Ishikawa (cell line): ENCODE data around the gene TSPYL4.

Experiments used
- CEBPB ChIP-seq: IDR thresholded peaks from 2 replicates; pipeline ENCODE4 v1.6.1; 2012
- CREB1 ChIP-seq: IDR thresholded peaks from 2 replicates; pipeline ENCODE4 v1.6.1; 2012; ENCODE audit warnings: low read depth
- EGR1 ChIP-seq: IDR thresholded peaks from 2 replicates; pipeline ENCODE4 v1.6.1; 2012
- EP300 ChIP-seq: IDR thresholded peaks from 2 replicates; pipeline ENCODE4 v1.6.1; 2012; ENCODE audit warnings: borderline replicate concordance
- FOXM1 ChIP-seq: IDR thresholded peaks from 2 replicates; pipeline ENCODE4 v1.6.1; 2012; ENCODE audit warnings: low read depth, borderline replicate concordance
- NFIC ChIP-seq: IDR thresholded peaks from 2 replicates; pipeline ENCODE4 v1.6.1; 2012
- RAD21 ChIP-seq: IDR thresholded peaks from 2 replicates; pipeline ENCODE4 v1.6.1; 2012; ENCODE audit warnings: low read depth
- TAF1 ChIP-seq: IDR thresholded peaks from 2 replicates; pipeline ENCODE4 v1.6.1; 2012; ENCODE audit warnings: low read depth, mild to moderate bottlenecking
- TCF12 ChIP-seq: IDR thresholded peaks from 2 replicates; pipeline ENCODE4 v1.6.1; 2012; ENCODE audit warnings: low read depth
- TEAD4 ChIP-seq: IDR thresholded peaks from 2 replicates; pipeline ENCODE4 v1.6.1; 2012
- YY1 ChIP-seq: IDR thresholded peaks from 2 replicates; pipeline ENCODE4 v1.6.1; 2012; ENCODE audit warnings: low read depth
- ZBTB7A ChIP-seq: IDR thresholded peaks from 2 replicates; pipeline ENCODE4 v1.6.1; 2012; ENCODE audit warnings: low read depth
- TF ChIP-seq, protein P1 (sequence below): IDR thresholded peaks from 2 replicates; pipeline ENCODE4 v1.6.1; 2012; ENCODE audit warnings: low read depth, mild to moderate bottlenecking
- TF ChIP-seq, protein P2 (sequence below): IDR thresholded peaks from 2 replicates; pipeline ENCODE4 v1.6.1; 2012
- TF ChIP-seq, protein P3 (sequence below): IDR thresholded peaks from 2 replicates; pipeline ENCODE4 v1.6.1; 2012

TSPYL4 gene

DNA sequence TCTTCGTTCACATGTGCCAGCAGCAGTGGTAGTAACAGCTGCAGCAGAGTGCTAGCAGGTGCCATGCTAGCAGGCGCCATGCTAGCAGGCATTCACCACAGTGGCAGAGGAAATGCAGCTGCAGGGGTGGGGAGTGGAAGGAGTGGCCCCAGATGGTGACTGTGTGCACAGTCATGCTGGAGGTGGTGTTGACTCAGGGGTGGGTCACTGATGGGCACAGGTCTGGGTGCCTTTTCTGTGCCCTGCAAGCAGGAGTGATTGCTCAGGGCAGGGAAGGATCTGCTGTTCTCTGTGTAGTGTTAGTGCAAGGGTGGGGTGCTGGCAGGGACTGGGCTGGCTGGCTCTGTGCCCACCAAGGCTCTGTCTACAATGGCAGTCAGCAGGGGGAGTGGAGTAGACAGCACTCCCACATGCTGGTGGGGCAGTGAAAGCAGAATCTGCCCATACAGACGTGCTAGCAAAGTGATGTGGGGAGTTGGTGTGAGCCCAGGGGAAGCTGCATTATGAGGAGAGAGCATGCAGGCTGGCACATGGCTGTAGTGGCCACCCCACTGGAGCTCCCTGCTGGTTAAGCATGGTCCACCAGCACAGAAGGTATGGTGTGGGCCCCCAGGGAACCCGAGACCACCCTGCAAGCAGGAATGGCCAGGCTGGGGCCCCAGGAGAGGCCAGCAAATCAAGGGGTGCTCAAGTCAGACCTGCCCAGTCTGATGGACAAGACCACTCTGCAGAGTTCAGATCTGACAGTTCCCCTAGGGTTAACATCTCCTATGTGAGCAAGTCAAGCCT lies 11.4 kb upstream of the TSPYL4 start:
- TF ChIP-seq, protein P1, sequence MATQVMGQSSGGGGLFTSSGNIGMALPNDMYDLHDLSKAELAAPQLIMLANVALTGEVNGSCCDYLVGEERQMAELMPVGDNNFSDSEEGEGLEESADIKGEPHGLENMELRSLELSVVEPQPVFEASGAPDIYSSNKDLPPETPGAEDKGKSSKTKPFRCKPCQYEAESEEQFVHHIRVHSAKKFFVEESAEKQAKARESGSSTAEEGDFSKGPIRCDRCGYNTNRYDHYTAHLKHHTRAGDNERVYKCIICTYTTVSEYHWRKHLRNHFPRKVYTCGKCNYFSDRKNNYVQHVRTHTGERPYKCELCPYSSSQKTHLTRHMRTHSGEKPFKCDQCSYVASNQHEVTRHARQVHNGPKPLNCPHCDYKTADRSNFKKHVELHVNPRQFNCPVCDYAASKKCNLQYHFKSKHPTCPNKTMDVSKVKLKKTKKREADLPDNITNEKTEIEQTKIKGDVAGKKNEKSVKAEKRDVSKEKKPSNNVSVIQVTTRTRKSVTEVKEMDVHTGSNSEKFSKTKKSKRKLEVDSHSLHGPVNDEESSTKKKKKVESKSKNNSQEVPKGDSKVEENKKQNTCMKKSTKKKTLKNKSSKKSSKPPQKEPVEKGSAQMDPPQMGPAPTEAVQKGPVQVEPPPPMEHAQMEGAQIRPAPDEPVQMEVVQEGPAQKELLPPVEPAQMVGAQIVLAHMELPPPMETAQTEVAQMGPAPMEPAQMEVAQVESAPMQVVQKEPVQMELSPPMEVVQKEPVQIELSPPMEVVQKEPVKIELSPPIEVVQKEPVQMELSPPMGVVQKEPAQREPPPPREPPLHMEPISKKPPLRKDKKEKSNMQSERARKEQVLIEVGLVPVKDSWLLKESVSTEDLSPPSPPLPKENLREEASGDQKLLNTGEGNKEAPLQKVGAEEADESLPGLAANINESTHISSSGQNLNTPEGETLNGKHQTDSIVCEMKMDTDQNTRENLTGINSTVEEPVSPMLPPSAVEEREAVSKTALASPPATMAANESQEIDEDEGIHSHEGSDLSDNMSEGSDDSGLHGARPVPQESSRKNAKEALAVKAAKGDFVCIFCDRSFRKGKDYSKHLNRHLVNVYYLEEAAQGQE, result no peak
- no peak for TF ChIP-seq FOXM1
- TF ChIP-seq, protein P2, sequence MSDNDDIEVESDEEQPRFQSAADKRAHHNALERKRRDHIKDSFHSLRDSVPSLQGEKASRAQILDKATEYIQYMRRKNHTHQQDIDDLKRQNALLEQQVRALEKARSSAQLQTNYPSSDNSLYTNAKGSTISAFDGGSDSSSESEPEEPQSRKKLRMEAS, result no peak
- TF ChIP-seq CEBPB, result no peak
- TF ChIP-seq EGR1, result no peak
- TF ChIP-seq EP300, result no peak
- TF ChIP-seq, protein P3, sequence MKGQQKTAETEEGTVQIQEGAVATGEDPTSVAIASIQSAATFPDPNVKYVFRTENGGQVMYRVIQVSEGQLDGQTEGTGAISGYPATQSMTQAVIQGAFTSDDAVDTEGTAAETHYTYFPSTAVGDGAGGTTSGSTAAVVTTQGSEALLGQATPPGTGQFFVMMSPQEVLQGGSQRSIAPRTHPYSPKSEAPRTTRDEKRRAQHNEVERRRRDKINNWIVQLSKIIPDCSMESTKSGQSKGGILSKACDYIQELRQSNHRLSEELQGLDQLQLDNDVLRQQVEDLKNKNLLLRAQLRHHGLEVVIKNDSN, result no peak
- no peak for TF ChIP-seq NFIC
- no peak for TF ChIP-seq ZBTB7A
- TF ChIP-seq YY1, result no peak
- no peak for TF ChIP-seq TAF1
- no peak for TF ChIP-seq RAD21
- TF ChIP-seq TCF12, result no peak
- TF ChIP-seq TEAD4, result no peak
- TF ChIP-seq CREB1, result no peak

DNA sequence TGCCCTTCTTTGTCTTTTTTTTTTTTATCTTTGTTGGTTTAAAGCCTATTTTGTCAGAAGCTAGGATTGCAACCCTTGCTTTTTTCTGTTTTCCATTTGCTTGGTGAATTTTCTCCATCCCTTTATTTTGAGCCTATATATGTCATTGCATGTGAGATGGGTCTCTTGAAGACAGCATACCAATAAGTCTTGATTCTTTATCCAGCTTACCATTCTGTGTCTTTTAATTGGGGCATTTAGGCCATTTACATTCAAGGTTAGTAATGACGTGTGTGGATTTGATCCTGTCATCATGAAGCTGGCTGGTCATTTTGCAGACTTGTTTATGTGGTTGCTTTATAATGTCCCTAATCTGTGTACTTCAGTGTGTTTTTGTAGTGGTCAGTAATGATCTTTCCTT lies 9.5 kb upstream of the TSPYL4 start:
- TF ChIP-seq TCF12 (no peak), YY1 (no peak), NFIC (no peak), EP300 (no peak), TEAD4 (no peak), TAF1 (no peak), EGR1 (no peak), CREB1 (no peak), ZBTB7A (no peak), FOXM1 (no peak), RAD21 (no peak), CEBPB (no peak)
- TF ChIP-seq, protein P2, result no peak
- TF ChIP-seq, protein P1, result no peak
- TF ChIP-seq, protein P3, result no peak

DNA sequence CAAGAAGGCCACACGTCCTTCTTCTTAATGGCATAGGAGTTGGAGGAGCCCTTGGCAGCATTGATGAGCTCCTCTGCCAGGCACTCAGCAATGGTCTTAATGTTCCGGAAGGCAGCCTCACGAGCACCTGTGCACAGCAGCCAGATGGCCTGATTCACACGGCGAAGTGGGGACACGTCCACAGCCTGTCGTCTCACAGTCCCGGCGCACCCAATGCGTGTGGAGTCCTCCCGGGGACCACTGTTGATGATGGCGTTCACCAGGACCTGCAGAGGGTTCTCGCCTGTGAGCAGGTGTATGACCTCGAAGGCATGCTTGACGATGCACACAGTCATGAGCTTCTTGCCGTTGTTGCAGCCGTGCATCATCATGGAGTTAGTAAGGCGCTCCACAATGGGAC lies 4.6 kb upstream of the TSPYL4 start:
- no peak for TF ChIP-seq TEAD4
- TF ChIP-seq CREB1, result no peak
- no peak for TF ChIP-seq TAF1
- TF ChIP-seq CEBPB, result no peak
- TF ChIP-seq, protein P3, result no peak
- no peak for TF ChIP-seq EGR1
- TF ChIP-seq, protein P2, result no peak
- no peak for TF ChIP-seq FOXM1
- no peak for TF ChIP-seq EP300
- TF ChIP-seq ZBTB7A, result no peak
- no peak for TF ChIP-seq TCF12

DNA sequence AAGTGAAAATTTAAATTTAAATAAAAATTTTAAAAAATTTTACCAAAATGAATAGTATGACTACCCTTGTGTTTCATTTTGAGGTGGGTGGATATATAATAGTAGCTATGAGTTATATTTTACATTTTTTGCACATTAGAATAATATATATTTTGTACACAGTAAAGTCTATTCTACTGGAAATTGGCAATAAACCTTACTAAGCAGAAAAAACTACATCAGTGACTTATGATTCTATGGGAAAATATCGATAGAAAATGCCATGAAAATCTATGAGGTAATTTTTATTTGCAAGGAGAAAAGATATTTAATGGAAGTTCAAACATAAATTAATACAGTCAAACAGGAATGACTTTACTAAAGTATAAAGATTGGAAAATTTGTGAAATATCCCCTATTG lies 2.8 kb upstream of the TSPYL4 start:
- TF ChIP-seq ZBTB7A (no peak), TAF1 (no peak), EP300 (no peak), RAD21 (no peak), TCF12 (no peak), YY1 (no peak), TEAD4 (no peak), NFIC (no peak), FOXM1 (no peak), EGR1 (no peak)
- TF ChIP-seq, protein P1, result no peak
- TF ChIP-seq, protein P2, result no peak
